Measurements from ENCODE around the gene CCN5. TPM values are rescaled to one million over a fixed set of nuclear protein-coding genes. Genes with fewer than 3 reads are reported as not detected.

CCN5 gene
- total RNA-seq, 2 donors from 2014 or later, result 85.1 to 118 TPM

DNA sequence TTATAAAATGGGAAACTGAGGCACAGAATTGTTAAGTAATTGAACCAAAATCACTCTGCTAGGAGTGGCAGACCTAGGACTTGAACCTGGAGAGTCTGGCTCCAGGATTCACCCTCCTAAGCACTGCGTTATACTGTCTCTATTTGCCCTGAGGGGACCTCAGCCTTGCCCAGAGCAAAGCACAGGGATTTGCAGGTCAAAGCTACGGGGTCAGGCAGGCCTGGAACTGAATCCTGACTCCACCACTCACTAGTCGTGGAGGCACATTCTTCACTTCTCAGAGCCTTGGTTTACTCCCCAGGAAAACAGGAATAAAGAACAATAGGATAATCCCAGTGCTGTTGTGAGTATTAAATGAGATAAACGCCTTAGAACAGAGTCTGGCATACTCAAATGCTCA is 49.9 kb downstream of the CCN5 start:
- H3K4me1 ChIP-seq, result peaks cover 0 to 21% of the 10 kb centered on the region in 2 donors
- TF ChIP-seq, protein P1, sequence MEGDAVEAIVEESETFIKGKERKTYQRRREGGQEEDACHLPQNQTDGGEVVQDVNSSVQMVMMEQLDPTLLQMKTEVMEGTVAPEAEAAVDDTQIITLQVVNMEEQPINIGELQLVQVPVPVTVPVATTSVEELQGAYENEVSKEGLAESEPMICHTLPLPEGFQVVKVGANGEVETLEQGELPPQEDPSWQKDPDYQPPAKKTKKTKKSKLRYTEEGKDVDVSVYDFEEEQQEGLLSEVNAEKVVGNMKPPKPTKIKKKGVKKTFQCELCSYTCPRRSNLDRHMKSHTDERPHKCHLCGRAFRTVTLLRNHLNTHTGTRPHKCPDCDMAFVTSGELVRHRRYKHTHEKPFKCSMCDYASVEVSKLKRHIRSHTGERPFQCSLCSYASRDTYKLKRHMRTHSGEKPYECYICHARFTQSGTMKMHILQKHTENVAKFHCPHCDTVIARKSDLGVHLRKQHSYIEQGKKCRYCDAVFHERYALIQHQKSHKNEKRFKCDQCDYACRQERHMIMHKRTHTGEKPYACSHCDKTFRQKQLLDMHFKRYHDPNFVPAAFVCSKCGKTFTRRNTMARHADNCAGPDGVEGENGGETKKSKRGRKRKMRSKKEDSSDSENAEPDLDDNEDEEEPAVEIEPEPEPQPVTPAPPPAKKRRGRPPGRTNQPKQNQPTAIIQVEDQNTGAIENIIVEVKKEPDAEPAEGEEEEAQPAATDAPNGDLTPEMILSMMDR (IDR thresholded peaks at IDR 0.05), result no peak
- no peak overlapping the region for H3K4me3 ChIP-seq
- no peaks in the 10 kb centered on the region for H3K9me3 ChIP-seq
- DNase-seq (ENCODE audit: low spot score), result no peak
- H3K36me3 ChIP-seq, result no peaks in the 10 kb centered on the region
- H3K27ac ChIP-seq, result no peak overlapping the region
- no peaks in the 10 kb centered on the region for H3K27me3 ChIP-seq

DNA sequence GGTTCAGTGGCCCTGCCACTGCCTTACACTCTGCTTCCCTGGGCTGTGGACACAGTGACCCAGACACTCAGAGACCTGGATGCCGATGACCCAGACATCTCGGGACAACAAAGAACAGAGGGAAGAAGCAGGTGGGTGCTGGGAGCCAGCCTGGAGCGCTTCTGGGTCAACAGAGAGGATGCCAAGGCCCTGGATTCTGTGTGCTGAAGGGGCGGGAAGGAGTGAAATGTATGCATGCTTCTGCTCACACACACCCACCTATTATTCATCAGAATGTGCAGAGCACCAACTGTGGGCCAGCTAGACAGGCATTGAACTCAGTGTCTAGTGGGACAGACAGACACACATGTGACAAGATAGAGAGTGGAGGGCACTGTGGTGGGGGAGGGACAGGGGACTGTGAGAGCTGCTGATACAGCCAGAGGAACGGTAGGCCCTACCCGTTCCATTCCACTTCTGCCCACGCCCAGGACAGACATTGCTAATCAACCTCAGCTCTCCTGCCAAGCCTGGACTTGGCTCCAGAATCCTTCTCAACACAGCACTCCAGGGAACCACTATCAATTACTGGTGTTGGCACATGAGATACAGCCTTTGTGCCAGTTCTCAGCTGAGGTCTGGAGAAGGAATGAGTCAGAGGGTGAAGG is 50.7 kb downstream of the CCN5 start:
- TF ChIP-seq, protein P1 (IDR thresholded peaks at IDR 0.05), result no peak
- no peak for DNase-seq (ENCODE audit: low spot score)
- Histone ChIP-seq H3K4me3 (no peak overlapping the region), H3K27me3 (no peaks in the 10 kb centered on the region), H3K36me3 (no peaks in the 10 kb centered on the region), H3K9me3 (no peaks in the 10 kb centered on the region), H3K4me1 (peaks cover 0 to 21% of the 10 kb centered on the region in 2 donors), H3K27ac (no peak overlapping the region)

DNA sequence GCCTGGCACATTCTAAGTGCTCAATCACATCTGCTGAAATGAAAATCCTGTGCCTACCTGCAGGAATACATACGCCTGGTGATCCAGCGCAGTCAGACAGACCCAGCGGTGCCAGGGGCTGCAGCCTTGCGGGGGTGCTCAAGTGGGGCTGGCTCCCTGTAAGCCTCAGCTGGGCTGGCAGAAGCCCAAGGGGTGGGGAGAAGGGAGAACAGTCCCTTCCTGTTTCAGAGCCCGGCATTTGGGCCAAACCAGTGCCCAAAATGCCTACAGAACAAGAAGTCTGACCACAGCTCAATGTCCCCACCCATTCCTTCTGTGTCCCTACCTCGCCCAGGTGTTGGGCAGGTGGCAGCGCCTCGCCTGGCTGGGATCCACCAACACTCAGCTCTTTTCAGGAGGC is 53.1 kb downstream of the CCN5 start:
- no peaks in the 10 kb centered on the region for H3K9me3 ChIP-seq
- H3K4me3 ChIP-seq, result no peak overlapping the region
- TF ChIP-seq, protein P1 (IDR thresholded peaks at IDR 0.05), result no peak
- H3K27ac ChIP-seq, result no peak overlapping the region
- H3K36me3 ChIP-seq, result no peaks in the 10 kb centered on the region
- H3K4me1 ChIP-seq, result peaks cover 0 to 2% of the 10 kb centered on the region in 2 donors
- no peaks in the 10 kb centered on the region for H3K27me3 ChIP-seq
- DNase-seq (ENCODE audit: low spot score), result no peak

DNA sequence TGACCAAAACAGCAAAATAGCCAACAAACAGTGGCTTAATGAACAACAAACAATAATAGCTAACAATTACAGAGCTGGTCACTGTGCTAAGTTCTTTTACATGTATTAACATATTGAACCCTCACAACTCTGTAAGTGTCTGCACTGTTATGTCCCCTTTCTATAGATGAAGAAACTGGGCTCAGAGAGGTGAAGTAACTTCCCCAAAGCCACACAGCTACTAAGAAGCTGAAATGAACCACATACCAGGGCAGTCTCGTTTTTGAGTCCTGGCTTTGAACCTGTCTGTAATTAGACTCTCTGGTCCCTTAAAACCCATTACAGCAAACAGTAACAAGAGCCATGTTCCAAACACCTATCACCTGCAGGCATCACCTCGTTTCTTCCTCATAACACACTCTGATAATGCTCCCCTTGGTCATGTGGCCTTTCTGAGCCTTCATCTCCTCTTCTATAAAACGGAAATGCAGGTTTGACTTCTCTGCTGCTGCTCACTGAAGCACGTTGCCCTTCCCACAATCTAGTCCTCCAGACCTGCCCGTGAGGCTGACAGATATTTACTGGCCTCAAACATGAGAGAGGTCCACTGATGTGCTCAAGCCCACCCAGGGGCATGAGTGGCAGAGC is 53.8 kb downstream of the CCN5 start:
- Histone ChIP-seq H3K27me3 (no peaks in the 10 kb centered on the region), H3K36me3 (no peaks in the 10 kb centered on the region), H3K9me3 (no peaks in the 10 kb centered on the region), H3K27ac (no peak overlapping the region), H3K4me1 (no peaks in the 10 kb centered on the region), H3K4me3 (no peak overlapping the region)
- TF ChIP-seq, protein P1 (IDR thresholded peaks at IDR 0.05), result no peak
- no peak for DNase-seq (ENCODE audit: low spot score)

DNA sequence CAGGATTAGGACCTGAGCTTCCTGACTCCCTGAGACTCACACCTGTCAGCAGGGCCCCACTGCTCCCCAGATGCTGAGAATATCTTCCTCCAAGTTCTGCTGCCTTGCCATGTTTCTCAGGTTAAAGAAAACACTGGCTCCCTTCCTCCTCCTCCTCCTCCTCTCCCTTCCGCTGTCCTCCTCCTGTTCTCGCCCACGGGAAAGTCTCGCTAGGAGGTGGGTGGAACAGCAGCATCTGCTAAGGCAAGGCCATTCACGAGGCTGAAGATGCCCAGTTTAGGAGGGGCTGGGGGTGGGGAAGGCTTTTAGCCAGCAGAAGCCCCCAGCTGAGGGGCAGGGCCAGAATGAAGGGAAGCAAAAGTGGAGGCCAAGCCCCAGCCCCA is 54.3 kb downstream of the CCN5 start:
- Histone ChIP-seq H3K36me3 (no peaks in the 10 kb centered on the region), H3K4me3 (no peak overlapping the region), H3K9me3 (no peaks in the 10 kb centered on the region), H3K27ac (no peak overlapping the region), H3K4me1 (no peaks in the 10 kb centered on the region), H3K27me3 (no peaks in the 10 kb centered on the region)
- DNase-seq (ENCODE audit: low spot score), result no peak
- TF ChIP-seq, protein P1 (IDR thresholded peaks at IDR 0.05), result no peak

Measured in right atrium auricular region (tissue), 2 donors.